H1 (cell line): ENCODE measurements around the gene PSD2. TPM values are rescaled to one million over a fixed set of nuclear protein-coding genes. Genes with fewer than 3 reads are reported as not detected.

ENCODE experiments used
- CTCF ChIA-PET: fragments of 300-600 bp; sonication (Branson Sonifier 250); formaldehyde crosslinking; loops from one replicate; lab custom pipeline; 2021; ENCODE audit not compliant: partially characterized antibody; lab: Charles Lee
- POLR2A ChIA-PET: fragments of 300-600 bp; sonication (Branson Sonifier 250); formaldehyde crosslinking; loops from one replicate; lab custom pipeline; 2021; ENCODE audit warnings: inconsistent platforms; ENCODE audit not compliant: partially characterized antibody; lab: Charles Lee
- DNase-seq, 2 experiments: peaks; one replicate each; pipeline versions ENCODE4 v3.0.0 to v3.0.0-alpha.2; 2010 to 2022; ENCODE audit warnings: low spot score in 2 of 2, low read depth in 1 of 2, mixed read lengths in 1 of 2
- FAIRE-seq: peaks from 2 replicates; lab custom pipeline; 2011; peaks lifted over from hg19 to GRCh38; lab: Jason Lieb, UNC
- H2AFZ ChIP-seq: 2 replicates; pipeline ENCODE4 v1.8.1; 2012; ENCODE audit warnings: low read length, inconsistent platforms
- H2AK5ac ChIP-seq: 2 replicates; pipeline ENCODE4 v1.6.1; 2013; ENCODE audit warnings: low read depth, low read length
- H2BK120ac ChIP-seq: replicated peaks from 2 replicates; pipeline ENCODE3; 2013; ENCODE audit warnings: low read depth, low read length, inconsistent platforms
- H2BK12ac ChIP-seq: 2 replicates; pipeline ENCODE4 v1.6.1; 2013; ENCODE audit warnings: low read depth, low read length
- H2BK15ac ChIP-seq: 2 replicates; pipeline ENCODE4 v1.6.1; 2013; ENCODE audit warnings: low read length
- H2BK20ac ChIP-seq: 2 replicates; pipeline ENCODE4 v1.6.1; 2013; ENCODE audit warnings: low read length
- H2BK5ac ChIP-seq: 2 replicates; pipeline ENCODE4 v1.6.1; 2013; ENCODE audit warnings: low read depth, low read length
- H3K14ac ChIP-seq: 2 replicates; pipeline ENCODE4 v1.6.1; 2013; ENCODE audit warnings: inconsistent platforms; ENCODE audit not compliant: insufficient read length
- H3K18ac ChIP-seq: 2 replicates; pipeline ENCODE4 v1.6.1; 2013; ENCODE audit warnings: low read length; ENCODE audit errors: extremely low read depth
- H3K23ac ChIP-seq: 2 replicates; pipeline ENCODE4 v1.6.1; 2013; ENCODE audit warnings: inconsistent platforms; ENCODE audit not compliant: insufficient read length
- H3K23me2 ChIP-seq: 2 replicates; pipeline ENCODE4 v1.6.1; 2013; ENCODE audit warnings: low read depth, low read length
- H3K27ac ChIP-seq: 2 replicates; pipeline ENCODE4 v1.6.1; 2011; ENCODE audit warnings: low read depth, low read length, inconsistent platforms
- H3K27me3 ChIP-seq, 4 experiments: replicated peaks in 1 of 4; 1 replicate in 1 of 4; 2 replicates in 3 of 4; pipeline versions ENCODE4 v1.6.1 to v1.8.1; 2011 to 2013; ENCODE audit warnings: low read length in 3 of 4, mild to moderate bottlenecking in 3 of 4, inconsistent platforms in 2 of 4, mixed read lengths in 2 of 4, moderate library complexity in 1 of 4; ENCODE audit not compliant: control insufficient read depth in 3 of 4, insufficient read depth in 3 of 4; ENCODE audit errors: extremely low read depth in 1 of 4
- H3K36me3 ChIP-seq, 4 experiments: 2 replicates each; pipeline versions ENCODE4 v1.6.1 to v1.8.1; 2011 to 2013; ENCODE audit warnings: mild to moderate bottlenecking in 4 of 4, low read length in 3 of 4, moderate library complexity in 2 of 4, control low read depth in 1 of 4, inconsistent platforms in 1 of 4; ENCODE audit not compliant: insufficient read depth in 4 of 4, control insufficient read depth in 2 of 4
- H3K4ac ChIP-seq: replicated peaks from 2 replicates; pipeline ENCODE3; 2013; ENCODE audit warnings: low read length, low read depth, mixed read lengths, inconsistent platforms; ENCODE audit not compliant: insufficient read length
- H3K4me1 ChIP-seq, 4 experiments: replicated peaks in 1 of 4; 1 replicate in 1 of 4; 2 replicates in 3 of 4; pipeline versions ENCODE4 v1.6.1 to v1.8.1; 2011 to 2013; ENCODE audit warnings: low read length in 3 of 4, inconsistent platforms in 2 of 4, mixed read lengths in 1 of 4; ENCODE audit not compliant: insufficient read depth in 4 of 4, control insufficient read depth in 3 of 4
- H3K4me2 ChIP-seq, 2 experiments: 2 replicates each; pipeline versions ENCODE4 v1.6.1 to v1.8.1; 2011 to 2013; ENCODE audit warnings: low read depth in 2 of 2, low read length in 2 of 2, control low read depth in 1 of 2, inconsistent platforms in 1 of 2, mild to moderate bottlenecking in 1 of 2; ENCODE audit not compliant: insufficient read depth in 1 of 2
- H3K4me3 ChIP-seq, 4 experiments: fragments of 200-600, 300-600 bp in 1 of 4; sonication (generic), shearing (Covaris generic), sonication (Bioruptor Twin) in 1 of 4; 2 replicates each; pipeline versions ENCODE4 v1.5.1 to v1.8.1; 2011 to 2016; ENCODE audit warnings: low read length in 4 of 4, low read depth in 3 of 4, control low read depth in 2 of 4, inconsistent platforms in 2 of 4, mild to moderate bottlenecking in 2 of 4, mixed read lengths in 1 of 4, moderate library complexity in 1 of 4; ENCODE audit not compliant: insufficient read depth in 2 of 4; ENCODE audit errors: extremely low read depth in 1 of 4
- H3K56ac ChIP-seq: replicated peaks from 2 replicates; pipeline ENCODE3; 2013; ENCODE audit warnings: low read depth, mild to moderate bottlenecking, mixed read lengths, low read length, inconsistent platforms; ENCODE audit not compliant: insufficient read length
- H3K79me1 ChIP-seq: 2 replicates; pipeline ENCODE4 v1.6.1; 2013; ENCODE audit warnings: low read depth, low read length, control low read depth
- H3K79me2 ChIP-seq, 2 experiments: 2 replicates each; pipeline versions ENCODE4 v1.6.1 to v1.8.1; 2012 to 2013; ENCODE audit warnings: low read length in 2 of 2, mild to moderate bottlenecking in 2 of 2, inconsistent platforms in 1 of 2; ENCODE audit not compliant: insufficient read depth in 2 of 2, control insufficient read depth in 1 of 2
- H3K9ac ChIP-seq, 4 experiments: replicated peaks in 1 of 4; 1 replicate in 1 of 4; 2 replicates in 3 of 4; pipeline versions ENCODE4 v1.6.1 to v1.8.1; 2011 to 2013; ENCODE audit warnings: low read depth in 3 of 4, low read length in 3 of 4, control low read depth in 2 of 4, mild to moderate bottlenecking in 2 of 4, moderate library complexity in 2 of 4, inconsistent platforms in 1 of 4; ENCODE audit errors: extremely low read depth in 1 of 4
- H3K9me3 ChIP-seq, 2 experiments: 2 replicates each; pipeline versions ENCODE4 v1.6.1 to v1.8.1; 2012 to 2013; ENCODE audit warnings: mild to moderate bottlenecking in 2 of 2, moderate library complexity in 2 of 2, control low read depth in 1 of 2, inconsistent platforms in 1 of 2, low read depth in 1 of 2, low read length in 1 of 2, mixed read lengths in 1 of 2; ENCODE audit not compliant: insufficient read depth in 2 of 2
- H4K20me1 ChIP-seq, 2 experiments: replicated peaks in 1 of 2; 2 replicates each; pipeline versions ENCODE3 to v1.8.1; 2011 to 2013; ENCODE audit warnings: inconsistent platforms in 2 of 2, low read length in 2 of 2, mild to moderate bottlenecking in 1 of 2; ENCODE audit not compliant: insufficient read depth in 2 of 2, control insufficient read depth in 1 of 2
- H4K5ac ChIP-seq: 2 replicates; pipeline ENCODE4 v1.6.1; 2013; ENCODE audit warnings: low read length, low read depth, mixed read lengths, inconsistent platforms; ENCODE audit not compliant: insufficient read length
- H4K8ac ChIP-seq: 2 replicates; pipeline ENCODE4 v1.8.0; 2013; ENCODE audit warnings: mild to moderate bottlenecking, moderate library complexity, low read length, inconsistent platforms; ENCODE audit not compliant: insufficient read depth; ENCODE audit errors: extremely low read depth
- H4K91ac ChIP-seq: replicated peaks from 2 replicates; pipeline ENCODE3; 2013; ENCODE audit warnings: low read length, mixed read lengths, inconsistent platforms; ENCODE audit not compliant: insufficient read length
- BRCA1 ChIP-seq: IDR thresholded peaks from 2 replicates; pipeline ENCODE4 v1.6.1; 2012; ENCODE audit warnings: low read depth, low read length, improper control_type of control experiment
- CBX8 ChIP-seq: fragments of 300-800, 300-1000 bp; sonication (generic); IDR thresholded peaks from 2 replicates; pipeline ENCODE4 v1.7.1; 2016; ENCODE audit warnings: low read depth, low read length, borderline replicate concordance
- CTBP2 ChIP-seq: IDR thresholded peaks from 2 replicates; pipeline ENCODE4 v1.7.0; 2011; ENCODE audit warnings: borderline replicate concordance, mild to moderate bottlenecking, moderate library complexity, mixed read lengths, low read length; ENCODE audit not compliant: insufficient read depth, insufficient read length
- GABPA ChIP-seq: IDR thresholded peaks from 2 replicates; pipeline ENCODE4 v1.6.1; 2011; ENCODE audit warnings: mild to moderate bottlenecking, low read length, moderate library complexity, borderline replicate concordance; ENCODE audit not compliant: insufficient read depth
- polyA plus RNA-seq, 7 experiments: library from polyadenylated mRNA; depleted of rRNA in 3 of 7; stranded (reverse) in 5 of 7; unstranded in 2 of 7; fragments of >200 nt in 5 of 7; fragments of 200-250 nt in 2 of 7; gene quantifications; 1 replicate in 5 of 7; 2 replicates in 1 of 7; 4 replicates in 1 of 7; pipeline versions ENCODE4 v1.2.1 to v1.2.3, GENCODE V29; 2011 to 2013; ENCODE audit warnings: missing spikeins in 2 of 7, mixed read lengths in 2 of 7
- total RNA-seq: library from RNA; stranded (reverse); fragmentation: NEBNext Ultra II Directional; extraction: Animal tissue kit (Norgen Biotek cat#: 25700); gene quantifications from 2 replicates; pipeline ENCODE4 v1.2.1, GENCODE V29; 2021

Gene PSD2
- total and polyA plus RNA-seq, 2 of the 8 experiments (the other 6 are each of a cell fraction or from before 2014, with no cell fraction given): 0.06 to 0.14 TPM

DNA sequence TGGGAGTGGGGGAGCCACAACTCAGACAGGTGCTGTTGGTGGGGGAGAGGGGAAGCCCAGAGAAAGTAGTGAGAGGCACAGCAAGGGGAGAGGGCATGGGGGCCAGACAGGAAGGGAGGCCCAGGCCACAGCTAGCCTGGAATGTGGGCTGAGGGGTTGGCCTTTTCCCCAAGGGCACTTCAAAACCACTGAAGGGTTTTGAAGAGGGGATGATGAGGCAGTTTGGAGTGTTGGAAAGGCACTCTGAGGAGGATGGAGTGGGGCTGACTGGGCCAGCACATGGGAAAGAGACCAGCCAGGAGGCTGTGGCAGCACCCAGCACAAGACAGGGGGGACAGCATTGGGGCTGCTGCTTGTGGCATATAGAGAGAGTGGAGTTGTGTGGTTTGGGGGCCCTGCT, 3.8 kb downstream of the PSD2 start:
- Histone ChIP-seq H2AK5ac (no peak overlapping the region), H3K9me3 (no peaks in the 10 kb centered on the region), H3K36me3 (no peaks in the 10 kb centered on the region), H2BK5ac (no peak overlapping the region), H3K23me2 (peaks cover 7% of the 10 kb centered on the region; the same call in 1 of the 2 replicates), H4K91ac (no peak overlapping the region), H2BK12ac (no peak overlapping the region), H3K27me3 (peaks cover 29 to 52% (median 45%) of the 10 kb centered on the region in 4 experiments), H3K23ac (no peak overlapping the region), H4K5ac (no peak overlapping the region), H3K4me1 (peaks cover 2 to 7% (median 2%) of the 10 kb centered on the region in 4 experiments; a peak in 3 of 7 replicates), H3K79me2 (no peaks in the 10 kb centered on the region), H3K56ac (no peak overlapping the region), H3K4me2 (no peak overlapping the region), H3K18ac (no peak overlapping the region), H3K27ac (no peak overlapping the region), H2BK120ac (no peak overlapping the region), H2BK20ac (no peak overlapping the region), H2BK15ac (no peak overlapping the region), H4K20me1 (no peaks in the 10 kb centered on the region)
- ChIA-PET POLR2A (interaction anchor here (1.0 to 1.2 kb wide), 2 partner anchors 9 to 88 kb away, joined by 3 read pairs; no protein-coding TSS in a partner anchor), CTCF (interaction anchor here (0.6 to 5.6 kb wide), 10 partner anchors 8 to 1614 kb away, joined by 3 to 49 read pairs (median 6); partner anchors contain the start of gene PCDHGA10)
- TF ChIP-seq GABPA: no peak
- TF ChIP-seq BRCA1: no peak
- no peak for TF ChIP-seq CTBP2
- no peak for TF ChIP-seq CBX8
- TF ChIP-seq, all 59 proteins: peak for 0
- no peaks in the 10 kb centered on the region for H3K79me1 ChIP-seq
- no peak overlapping the region for H3K9ac ChIP-seq
- DNase-seq: no peak
- no peak overlapping the region for H3K4ac ChIP-seq
- H4K8ac ChIP-seq: no peak overlapping the region
- H2AFZ ChIP-seq: no peak overlapping the region
- FAIRE-seq: no peak
- H3K14ac ChIP-seq: no peak overlapping the region
- H3K4me3 ChIP-seq: no peak overlapping the region
